Motor neuron (in vitro differentiated cells): Measurements from ENCODE around the gene DDX28. TPM values are rescaled to one million over a fixed set of nuclear protein-coding genes. Genes with fewer than 3 reads are reported as not detected.
"Not testable (repeated sequence)": the region's sequence is repeated elsewhere in the genome, so short reads cannot be mapped to it uniquely, and the experiment has no call there.

Experiments used
- ATAC-seq, 8 experiments: fragments of 200-7000 bp; cut with Tn5 transposase; replicated peaks in 6 of 8; 2 replicates each; pipeline ENCODE4 v1.8.0; 2021; ENCODE audit warnings: mild to moderate bottlenecking in 8 of 8, moderate library complexity in 8 of 8
- H3K27ac ChIP-seq, 2 donors: fragments of 250-450 bp; sonication (Bioruptor Pico); 2 replicates each; pipeline ENCODE4 v1.9.0; 2021; ENCODE audit warnings: antibody characterized with exemption in 2 of 2, mild to moderate bottlenecking in 2 of 2, moderate library complexity in 1 of 2
- H3K4me1 ChIP-seq, 2 donors: fragments of 250-450 bp; sonication (Bioruptor Pico); replicated peaks in 1 of 2; 2 replicates each; pipeline ENCODE4 v1.6.1; 2021; ENCODE audit warnings: antibody characterized with exemption in 2 of 2, mild to moderate bottlenecking in 2 of 2, moderate library complexity in 1 of 2
- H3K4me3 ChIP-seq, 5 donors: fragments of 250-450 bp; sonication (Bioruptor Pico); 2 replicates each; pipeline ENCODE4 v1.9.0; 2021; ENCODE audit warnings: antibody characterized with exemption in 5 of 5, mild to moderate bottlenecking in 5 of 5, moderate library complexity in 4 of 5
- WGBS, 10 experiments: fragments of 450-650 bp; shearing (Covaris generic); methylation state at CpG; one replicate each; pipeline ENCODE4 v1.0.0; 2022; 5-methylcytosine and 5-hydroxymethylcytosine counted together
- in situ Hi-C, 9 experiments: fragments of 400-800 bp; cut with MboI; loops; one replicate each; pipeline ENCODE4 v1.15.0; 2021; ENCODE audit warnings: low sequenced_read_pairs in 9 of 9, low pct_unique_long_range_greater_than_20kb in 2 of 9; ENCODE audit not compliant: unreplicated experiment in 9 of 9
- total RNA-seq, 8 experiments: library from RNA; unstranded; fragments of 300-600 nt; gene quantifications; 2 replicates each; pipeline versions ENCODE4 v1.2.3 to v1.2.4, GENCODE V29; 2022

DDX28 gene
- total RNA-seq, 8 experiments from 2014 or later = 5.6 to 15.8 (median 9.0) TPM

- in situ Hi-C loops = loop anchor here in 1 of 9 experiments (10.0 kb wide), 1 partner anchor 226 kb away; no protein-coding TSS in a partner anchor
- H3K4me1 ChIP-seq, ATAC-seq, H3K27ac ChIP-seq, H3K4me3 ChIP-seq: not testable (repeated sequence)
- 31 to 100% (median 80%) methylated on average over 1 to 13 of the region's 18 CpGs; no CpG with 5 or more reads in 2 of the 10 experiments for WGBS, 10 experiments
These were observed 24.0 kb downstream of the DDX28 start, which contains the start of gene DPEP2 for GRCh38 chr16:67998779-67999688. TSS of gene DPEP2 (minus strand) at chr16:67999484. CDS start at chr16:67993212, 6,272 bp downstream.

DNA sequence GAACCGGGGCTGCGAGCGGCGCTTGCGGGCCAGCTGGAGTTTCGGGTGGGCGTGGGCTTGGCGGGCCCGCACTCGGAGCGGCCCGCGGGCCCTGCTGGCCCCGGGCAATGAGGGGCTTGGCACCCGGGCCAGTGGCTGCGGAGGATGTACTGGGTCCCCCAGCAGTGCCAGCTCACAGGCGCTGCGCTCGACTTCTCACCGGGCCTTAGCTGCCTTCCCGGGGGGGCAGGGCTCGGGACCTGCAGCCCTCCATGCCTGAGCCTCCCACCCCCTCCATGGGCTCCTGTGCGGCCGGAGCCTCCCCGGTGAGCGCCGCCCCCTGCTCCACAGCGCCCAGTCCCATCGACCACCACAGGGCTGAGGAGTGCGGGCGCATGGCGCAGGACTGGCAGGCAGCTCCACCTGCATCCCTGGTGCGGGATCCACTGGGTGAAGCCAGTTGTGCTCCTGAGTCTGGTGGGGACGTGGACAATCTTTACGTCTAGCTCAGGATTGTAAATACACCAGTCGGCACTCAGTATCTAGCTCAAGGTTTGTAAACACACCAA, 24.7 kb downstream of the DDX28 start:
- in situ Hi-C loops = loop anchor here in 1 of 9 experiments (10.0 kb wide), 1 partner anchor 226 kb away; no protein-coding TSS in a partner anchor
- not testable (repeated sequence) for H3K27ac ChIP-seq, H3K4me3 ChIP-seq, H3K4me1 ChIP-seq, ATAC-seq
- whole genome bisulfite sequencing, 10 experiments = 88% methylated on average over 3 of the region's 36 CpGs; no CpG with 5 or more reads in 9 of the 10 experiments

DNA sequence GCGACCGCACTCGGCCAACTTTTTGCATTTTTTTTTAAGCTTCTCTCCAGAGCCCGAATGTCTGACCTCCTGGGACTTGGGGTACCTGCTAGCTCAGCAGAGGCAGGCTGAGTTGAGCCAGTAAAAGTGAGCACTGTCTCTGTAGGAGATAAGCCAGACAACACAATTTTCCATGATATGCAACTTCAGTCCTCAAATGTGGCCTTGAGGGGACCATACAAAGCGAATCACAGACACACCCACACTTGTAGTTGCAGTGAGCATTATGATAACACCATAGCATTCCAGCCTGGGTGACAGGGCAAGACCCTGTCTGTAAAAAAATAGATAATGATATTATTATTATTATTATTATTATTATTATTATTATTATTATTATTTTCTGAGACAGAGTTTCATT, 26.4 kb downstream of the DDX28 start:
- in situ Hi-C loops = loop anchor here in 1 of 9 experiments (10.0 kb wide), 1 partner anchor 228 kb away; no protein-coding TSS in a partner anchor
- WGBS, 10 experiments = 65 to 100% (median 87%) methylated on average over 1 to 5 of the region's 5 CpGs; no CpG with 5 or more reads in 3 of the 10 experiments
- ATAC-seq = no peak
- H3K27ac ChIP-seq = no peak overlapping the region
- no peak overlapping the region for H3K4me3 ChIP-seq
- H3K4me1 ChIP-seq = no peaks in the 10 kb centered on the region

- Histone ChIP-seq H3K27ac (no peak overlapping the region), H3K4me3 (no peak overlapping the region), H3K4me1 (no peaks in the 10 kb centered on the region)
- WGBS, 10 experiments = 54 to 100% (median 88%) methylated on average over 1 to 4 of the region's 5 CpGs; no CpG with 5 or more reads in 5 of the 10 experiments
- peak in 2 of 8 experiments; percentile 9 to 44 for ATAC-seq
- in situ Hi-C loops = loop anchor here in 1 of 9 experiments (10.0 kb wide), 1 partner anchor 229 kb away; no protein-coding TSS in a partner anchor
These were observed 27.6 kb downstream of the DDX28 start for GRCh38 chr16:67995423-67995822.

DNA sequence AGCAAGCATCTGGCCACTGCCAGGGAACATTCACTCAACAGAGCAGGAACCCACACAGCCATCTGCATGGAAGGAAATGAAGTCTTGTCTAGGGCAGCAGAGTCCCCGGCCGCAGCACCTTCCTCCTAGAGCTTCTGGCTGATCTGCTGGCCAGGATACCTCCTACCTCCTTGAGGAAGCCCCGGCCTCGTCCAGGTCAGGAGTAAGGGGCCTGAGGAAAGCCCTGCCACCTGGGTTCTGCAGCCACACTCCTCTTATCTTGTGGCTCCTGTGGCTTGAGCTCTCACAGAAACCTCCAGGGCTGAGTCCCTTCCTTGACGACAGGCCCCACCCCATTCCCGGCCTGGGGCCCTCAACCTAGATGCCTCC, 29.0 kb downstream of the DDX28 start:
- not testable (repeated sequence) for ATAC-seq
- no CpG with 5 or more reads among the region's 6 CpGs for WGBS, 10 experiments

DNA sequence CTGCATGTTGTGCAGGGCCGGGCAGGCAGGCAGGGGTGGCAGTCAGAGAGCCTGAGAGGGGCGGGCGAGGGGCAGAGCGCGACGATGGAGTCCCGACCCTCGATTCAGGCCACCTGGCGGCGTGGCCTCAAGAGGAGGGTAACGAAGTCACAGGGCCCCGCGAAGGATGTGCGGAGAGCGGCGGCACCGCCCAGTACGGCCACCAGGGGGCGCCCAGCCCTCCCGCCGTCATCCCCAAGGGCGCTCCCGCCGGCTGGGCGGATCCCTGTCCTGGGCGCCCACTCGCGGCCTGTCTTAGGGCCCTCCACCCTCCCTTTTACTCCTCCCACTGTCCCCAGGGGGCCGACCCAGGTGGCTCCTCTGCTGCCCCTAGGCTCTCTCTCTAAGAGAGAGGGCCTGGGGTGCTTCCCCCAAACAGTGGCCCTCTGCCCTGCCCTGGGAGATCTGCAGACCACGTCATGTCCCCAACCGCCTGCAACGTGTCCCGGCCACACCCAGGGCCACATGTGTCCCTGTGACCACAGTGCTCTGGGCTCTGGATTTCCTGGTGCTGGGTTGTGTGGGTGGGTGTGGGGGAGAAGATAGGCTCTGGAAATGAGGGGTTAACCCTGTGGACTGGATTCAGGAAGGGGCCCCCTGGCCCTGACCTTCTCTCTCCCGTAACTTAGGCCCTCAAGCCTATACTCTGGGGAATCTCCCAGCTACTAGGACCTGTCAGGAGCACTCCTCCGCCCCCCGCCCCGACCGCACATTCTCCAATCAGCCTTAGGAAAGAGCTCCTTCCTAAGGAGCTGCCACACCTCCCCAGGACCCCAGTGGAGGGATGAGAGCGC, 29.6 kb downstream of the DDX28 start:
- no CpG with 5 or more reads among the region's 39 CpGs for WGBS, 10 experiments

More for the DNA sequence above, 29.0 kb downstream of the DDX28 start:
- H3K27ac ChIP-seq, H3K4me1 ChIP-seq, H3K4me3 ChIP-seq: not testable (repeated sequence)
- in situ Hi-C loops = loop anchor here in 1 of 9 experiments (10.0 kb wide), 1 partner anchor 231 kb away; no protein-coding TSS in a partner anchor

GRCh38 chr16:67992661-67993206, 30.3 kb downstream of the DDX28 start:
- ATAC-seq = peak in 2 of 8 experiments; percentile 1 to 17
- H3K4me3 ChIP-seq = no peak overlapping the region
- WGBS, 10 experiments = 60 to 100% (median 82%) methylated on average over 2 to 5 of the region's 20 CpGs; no CpG with 5 or more reads in 6 of the 10 experiments
- in situ Hi-C loops = loop anchor here in 1 of 9 experiments (10.0 kb wide), 1 partner anchor 232 kb away; no protein-coding TSS in a partner anchor
- no peak overlapping the region for H3K27ac ChIP-seq
- H3K4me1 ChIP-seq = no peaks in the 10 kb centered on the region

More for the DNA sequence above, 29.6 kb downstream of the DDX28 start:
- Histone ChIP-seq H3K4me1 (no peaks in the 10 kb centered on the region), H3K4me3 (no peak overlapping the region), H3K27ac (no peak overlapping the region)
- peak; percentile 85 to 98 (median 94) for ATAC-seq
- in situ Hi-C loops = loop anchor here in 1 of 9 experiments (10.0 kb wide), 1 partner anchor 231 kb away; no protein-coding TSS in a partner anchor

DNA sequence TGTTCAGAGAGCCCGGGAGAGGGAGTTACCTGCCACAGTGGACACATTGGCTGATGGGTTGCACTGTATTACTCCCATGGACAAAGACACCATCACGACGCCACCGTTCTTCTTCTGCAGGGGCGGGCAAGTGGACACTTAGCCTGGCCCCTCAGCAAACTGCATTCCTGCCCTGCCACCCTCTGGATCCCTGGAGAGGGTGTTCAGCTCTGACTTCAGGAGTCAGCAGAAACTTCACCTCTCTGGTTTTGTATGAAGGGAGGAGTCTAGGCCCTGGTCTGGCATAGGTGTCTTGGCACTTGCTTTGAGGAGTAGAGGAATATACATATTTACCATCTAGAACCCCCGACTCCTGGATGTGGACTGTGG, 33.0 kb downstream of the DDX28 start:
- no peak for ATAC-seq
- H3K4me1 ChIP-seq = peaks cover 3 to 5% of the 10 kb centered on the region in 2 donors
- H3K27ac ChIP-seq = no peak overlapping the region
- 60 to 100% (median 75%) methylated on average over 1 to 5 of the region's 6 CpGs; no CpG with 5 or more reads in 4 of the 10 experiments for WGBS, 10 experiments
- H3K4me3 ChIP-seq = no peak overlapping the region
- in situ Hi-C loops = loop anchor here in 1 of 9 experiments (10.0 kb wide), 1 partner anchor 235 kb away; no protein-coding TSS in a partner anchor

DNA sequence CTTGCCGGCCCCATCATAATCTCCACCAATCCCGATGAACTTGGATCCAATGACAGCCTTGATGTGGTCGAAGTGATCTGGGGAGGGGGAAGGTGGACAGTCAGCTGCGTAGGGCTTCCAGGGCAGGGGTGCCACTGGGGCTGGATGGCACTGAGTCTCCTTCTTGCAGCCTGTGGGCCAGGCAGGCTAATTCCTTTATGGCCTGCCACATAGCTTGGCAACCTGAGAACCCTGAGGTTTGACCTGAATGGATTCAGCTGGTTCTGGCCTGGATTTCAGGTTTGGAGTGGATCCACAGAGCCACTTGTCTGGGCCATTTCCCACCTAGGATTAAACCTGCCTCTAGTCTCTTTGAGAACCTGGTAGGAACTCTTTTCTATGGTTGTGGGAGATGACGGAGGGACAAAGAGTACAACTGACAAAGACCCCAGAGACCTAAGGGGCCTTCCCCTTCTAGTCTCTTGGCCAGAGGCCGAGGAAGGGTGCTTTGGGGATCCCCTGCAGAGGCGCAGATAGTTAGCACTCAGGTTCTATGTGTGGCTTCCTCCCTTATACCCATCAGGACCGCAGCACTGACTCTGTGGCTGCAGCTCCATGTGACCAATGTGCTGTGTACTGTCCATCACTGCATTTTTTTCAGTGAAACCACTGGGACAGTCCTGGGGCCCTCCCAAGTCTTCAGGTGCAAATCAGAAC, 33.6 kb downstream of the DDX28 start:
- in situ Hi-C loops = loop anchor here in 1 of 9 experiments (10.0 kb wide), 1 partner anchor 235 kb away; no protein-coding TSS in a partner anchor
- WGBS, 10 experiments = 27 to 93% (median 73%) methylated on average over 2 to 6 of the region's 8 CpGs; no CpG with 5 or more reads in 4 of the 10 experiments
- H3K27ac ChIP-seq = no peak overlapping the region
- H3K4me3 ChIP-seq = no peak overlapping the region
- H3K4me1 ChIP-seq = peaks cover 6 to 11% of the 10 kb centered on the region in 2 donors
- ATAC-seq = no peak

GRCh38 chr16:67988675-67989074, 34.4 kb downstream of the DDX28 start:
- 27 to 100% (median 65%) methylated on average over 1 to 3 of the region's 3 CpGs for WGBS, 10 experiments
- in situ Hi-C loops = no loop called here
- no peak overlapping the region for H3K27ac ChIP-seq
- peaks cover 6 to 11% of the 10 kb centered on the region in 2 donors for H3K4me1 ChIP-seq
- no peak overlapping the region for H3K4me3 ChIP-seq
- no peak for ATAC-seq

- Histone ChIP-seq H3K4me3 (no peak overlapping the region), H3K4me1 (peaks cover 6 to 11% of the 10 kb centered on the region in 2 donors), H3K27ac (no peak overlapping the region)
- in situ Hi-C loops = no loop called here
- WGBS, 10 experiments = 62 to 81% (median 80%) methylated on average over 1 to 4 of the region's 11 CpGs; no CpG with 5 or more reads in 7 of the 10 experiments
- ATAC-seq = no peak
These were observed 35.4 kb downstream of the DDX28 start for GRCh38 chr16:67987460-67988160.
